Measurements from ENCODE around the gene PADI4. TPM values are rescaled to one million over a fixed set of nuclear protein-coding genes. Genes with fewer than 3 reads are reported as not detected.

Gene PADI4
- total RNA-seq, 1 experiment from 2014 or later, result 0.26 TPM

- TF ChIP-seq HMGXB4 (CRISPR knock-in tag; IDR thresholded peaks at IDR 0.05) (no peak), CREB1 (CRISPR knock-in tag; IDR thresholded peaks at IDR 0.05) (no peak)
Measured at GRCh38 chr1:17260738-17261137, 47.3 kb upstream of the PADI4 start (continued).

- no peaks in the 10 kb centered on the region for H3K4me1 Mint-ChIP-seq
- H3K27me3 Mint-ChIP-seq (ENCODE audit: low read depth), result no peaks in the 10 kb centered on the region
- ATAC-seq, result no peak
- H3K27ac Mint-ChIP-seq, result no peak overlapping the region
- no peak overlapping the region for H3K4me3 Mint-ChIP-seq
- H3K36me3 Mint-ChIP-seq, result no peaks in the 10 kb centered on the region
- H3K9me3 Mint-ChIP-seq, result peaks cover 14% of the 10 kb centered on the region
- no peak for TF ChIP-seq ZNF263 (CRISPR knock-in tag; IDR thresholded peaks at IDR 0.05; ENCODE audit: low read depth)
- TF ChIP-seq EMX1 (CRISPR knock-in tag; IDR thresholded peaks at IDR 0.05), result no peak
- no peak for TF ChIP-seq FOXK1 (CRISPR knock-in tag; IDR thresholded peaks at IDR 0.05)
- no peak for TF ChIP-seq E2F1 (CRISPR knock-in tag; IDR thresholded peaks at IDR 0.05)
- TF ChIP-seq FOXJ3 (CRISPR knock-in tag; IDR thresholded peaks at IDR 0.05; ENCODE audit: borderline replicate concordance), result no peak
- no peak for TF ChIP-seq ZNF317 (CRISPR knock-in tag; IDR thresholded peaks at IDR 0.05; ENCODE audit: borderline replicate concordance, low read depth)
- no peak for TF ChIP-seq ZSCAN18 (CRISPR knock-in tag; IDR thresholded peaks at IDR 0.05)
- no peak for TF ChIP-seq HMGA2 (CRISPR knock-in tag; IDR thresholded peaks at IDR 0.05)
- no peak for TF ChIP-seq SMAD4 (CRISPR knock-in tag; IDR thresholded peaks at IDR 0.05)
- no peak for TF ChIP-seq NR1H2 (CRISPR knock-in tag; IDR thresholded peaks at IDR 0.05)
- TF ChIP-seq TP53 (CRISPR knock-in tag; IDR thresholded peaks at IDR 0.05), result no peak
- no peak for TF ChIP-seq PREB (CRISPR knock-in tag; IDR thresholded peaks at IDR 0.05; ENCODE audit: borderline replicate concordance)
- no peak for TF ChIP-seq USF1 (CRISPR knock-in tag; IDR thresholded peaks at IDR 0.05)
- no peak for TF ChIP-seq USF2 (CRISPR knock-in tag; IDR thresholded peaks at IDR 0.05)
- TF ChIP-seq TEAD1 (CRISPR knock-in tag; IDR thresholded peaks at IDR 0.05), result no peak
- no peak for TF ChIP-seq ZNF416 (CRISPR knock-in tag; IDR thresholded peaks at IDR 0.05)
- no peak for TF ChIP-seq NFE2L1 (CRISPR knock-in tag; IDR thresholded peaks at IDR 0.05)
- DNase-seq (ENCODE audit: low spot score), result no peak
- POLR2A ChIA-PET, result no interaction called here
- CTCF ChIA-PET, result no interaction called here
Measured at GRCh38 chr1:17263936-17264335, 44.1 kb upstream of the PADI4 start.
